Liver (tissue), 9 donors: ENCODE data around the gene KNG1. TPM values are rescaled to one million over a fixed set of nuclear protein-coding genes. Genes with fewer than 3 reads are reported as not detected.

Experiments used
- DNase-seq: peaks from one replicate; pipeline ENCODE4 v3.0.0-alpha.2; 2017; ENCODE audit warnings: low spot score
- H3K27ac ChIP-seq, 2 donors: one replicate each; pipeline ENCODE4 v1.7.0; 2013; ENCODE audit warnings: inconsistent platforms in 2 of 2, low read length in 2 of 2, control low read depth in 1 of 2, low read depth in 1 of 2, mild to moderate bottlenecking in 1 of 2
- H3K27me3 ChIP-seq, 4 donors: one replicate each; pipeline versions ENCODE4 v1.6.1 to v1.7.0; 2013; ENCODE audit warnings: low read length in 3 of 4, inconsistent platforms in 1 of 4, mild to moderate bottlenecking in 1 of 4, moderate library complexity in 1 of 4; ENCODE audit not compliant: control insufficient read depth in 4 of 4, insufficient read depth in 4 of 4
- H3K36me3 ChIP-seq, 4 donors: one replicate each; pipeline versions ENCODE4 v1.6.1 to v1.7.0; 2013; ENCODE audit warnings: low read length in 3 of 4, mild to moderate bottlenecking in 3 of 4, low read depth in 1 of 4, moderate library complexity in 1 of 4; ENCODE audit not compliant: control insufficient read depth in 4 of 4, insufficient read depth in 3 of 4
- H3K4me1 ChIP-seq, 4 donors: one replicate each; pipeline versions ENCODE4 v1.6.1 to v1.7.0; 2013; ENCODE audit warnings: low read length in 3 of 4, mild to moderate bottlenecking in 3 of 4, moderate library complexity in 1 of 4; ENCODE audit not compliant: control insufficient read depth in 4 of 4, insufficient read depth in 4 of 4
- H3K4me3 ChIP-seq, 3 donors: one replicate each; pipeline versions ENCODE4 v1.6.1 to v1.7.0; 2013; ENCODE audit warnings: low read length in 3 of 3, control low read depth in 1 of 3, low read depth in 1 of 3, mild to moderate bottlenecking in 1 of 3
- H3K9ac ChIP-seq, 2 donors: one replicate each; pipeline ENCODE4 v1.7.0; 2013; ENCODE audit warnings: low read length in 2 of 2, mild to moderate bottlenecking in 2 of 2, moderate library complexity in 2 of 2, control low read depth in 1 of 2, low read depth in 1 of 2
- H3K9me3 ChIP-seq, 4 donors: one replicate each; pipeline versions ENCODE4 v1.6.1 to v1.7.0; 2013; ENCODE audit warnings: low read length in 3 of 4; ENCODE audit not compliant: control insufficient read depth in 4 of 4
- ATF3 ChIP-seq: IDR thresholded peaks from 2 replicates; pipeline ENCODE4 v1.6.1; 2016; ENCODE audit warnings: antibody characterized with exemption
- CTCF ChIP-seq: fragments of 150-350 bp; IDR thresholded peaks from 2 replicates; pipeline ENCODE4 v1.5.1; 2017; ENCODE audit warnings: improper control_type of control experiment, low read depth, low read length; ENCODE audit not compliant: missing input control
- EGR1 ChIP-seq, 2 donors: IDR thresholded peaks; 2 replicates each; pipeline ENCODE4 v1.6.1; 2016 to 2018; ENCODE audit warnings: antibody characterized with exemption in 2 of 2, low read depth in 2 of 2
- FOXA1 ChIP-seq: IDR thresholded peaks from 2 replicates; pipeline ENCODE4 v1.6.1; 2016; ENCODE audit warnings: antibody characterized with exemption
- FOXA2 ChIP-seq: IDR thresholded peaks from 2 replicates; pipeline ENCODE4 v1.6.1; 2016; ENCODE audit warnings: antibody characterized with exemption
- GABPA ChIP-seq, 2 donors: IDR thresholded peaks in 1 of 2; conservative IDR thresholded peaks in 1 of 2; 2 replicates each; pipeline ENCODE4 v1.6.1; 2016; ENCODE audit warnings: antibody characterized with exemption in 2 of 2, mild to moderate bottlenecking in 1 of 2, moderate library complexity in 1 of 2
- HNF4A ChIP-seq, 2 donors: conservative IDR thresholded peaks; 2 replicates each; pipeline ENCODE4 v1.6.1; 2016; ENCODE audit warnings: antibody characterized with exemption in 2 of 2, mild to moderate bottlenecking in 2 of 2
- HNF4G ChIP-seq: IDR thresholded peaks from 2 replicates; pipeline ENCODE4 v1.6.1; 2016; ENCODE audit warnings: antibody characterized with exemption
- JUND ChIP-seq, 2 donors: IDR thresholded peaks; 2 replicates each; pipeline ENCODE4 v1.6.1; 2016; ENCODE audit warnings: antibody characterized with exemption in 2 of 2
- NR2F2 ChIP-seq: IDR thresholded peaks from 2 replicates; pipeline ENCODE4 v1.6.1; 2016; ENCODE audit warnings: antibody characterized with exemption
- RAD21 ChIP-seq, 2 donors: IDR thresholded peaks; 2 replicates each; pipeline ENCODE4 v1.6.1; 2016; ENCODE audit warnings: antibody characterized with exemption in 2 of 2, mild to moderate bottlenecking in 2 of 2
- REST ChIP-seq: IDR thresholded peaks from 2 replicates; pipeline ENCODE4 v1.6.1; 2016; ENCODE audit warnings: antibody characterized with exemption, mild to moderate bottlenecking
- RXRA ChIP-seq, 2 donors: IDR thresholded peaks; 2 replicates each; pipeline ENCODE4 v1.6.1; 2017 to 2018; ENCODE audit warnings: antibody characterized with exemption in 2 of 2, mild to moderate bottlenecking in 1 of 2
- SP1 ChIP-seq: IDR thresholded peaks from 2 replicates; pipeline ENCODE4 v1.6.1; 2018; ENCODE audit warnings: antibody characterized with exemption, mild to moderate bottlenecking
- TAF1 ChIP-seq: conservative IDR thresholded peaks from 2 replicates; pipeline ENCODE4 v1.6.1; 2016; ENCODE audit warnings: antibody characterized with exemption, mild to moderate bottlenecking
- YY1 ChIP-seq: IDR thresholded peaks from 2 replicates; pipeline ENCODE4 v1.6.1; 2016; ENCODE audit warnings: antibody characterized with exemption, mild to moderate bottlenecking
- WGBS: extraction: QIAGEN DNeasy Blood & Tissue Kit; methylation state at CpG from one replicate; pipeline ENCODE4 v1.1.7; 2013; 5-methylcytosine and 5-hydroxymethylcytosine counted together
- polyA plus RNA-seq, 2 donors: library from polyadenylated mRNA; stranded (reverse) in 1 of 2; unstranded in 1 of 2; fragments of 200-250 nt in 1 of 2; fragments of >200 nt in 1 of 2; fragmentation: Nextera tagmentation in 1 of 2; extraction: Ambion mirVana in 1 of 2; gene quantifications; one replicate each; pipeline versions ENCODE4 v1.2.1 to v1.2.3, GENCODE V29; 2013 to 2015
- total RNA-seq, 2 donors: library from RNA; depleted of rRNA; stranded (reverse); fragments of >200 nt; gene quantifications; one replicate each; pipeline ENCODE4 v1.2.3, GENCODE V29; 2014
- TF ChIP-seq, protein P1 (sequence below): IDR thresholded peaks from 2 replicates; pipeline ENCODE4 v1.6.1; 2016; ENCODE audit warnings: antibody characterized with exemption
- TF ChIP-seq, protein P2 (sequence below): IDR thresholded peaks from 2 replicates; pipeline ENCODE4 v1.6.1; 2016; ENCODE audit warnings: antibody characterized with exemption
- donor health status: healthy.
- donor health status: healthy.
- donor health status: healthy.
- donor health status: healthy.
- donor health status: healthy.

KNG1 gene
- total and polyA plus RNA-seq, 4 donors = 605 to 918 (median 716) TPM

DNA sequence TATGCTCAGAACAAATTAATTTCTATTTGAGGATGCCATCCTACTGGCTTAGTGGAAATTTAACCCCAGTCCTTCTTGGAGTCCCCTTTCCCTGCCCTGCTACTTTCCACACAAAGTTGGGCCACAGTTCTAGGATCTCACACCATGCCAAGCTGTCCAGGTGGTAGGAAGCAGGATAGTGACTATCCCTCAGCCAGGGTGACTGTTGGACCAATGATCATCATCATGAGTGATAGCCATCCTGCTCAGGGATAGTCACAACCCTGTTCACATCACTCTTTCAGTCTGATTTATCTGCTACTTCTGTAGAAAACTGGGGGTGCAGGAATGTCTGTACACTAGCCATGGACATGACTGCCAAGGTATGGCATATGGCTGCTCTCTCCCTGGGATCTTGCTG is 38.6 kb upstream of the KNG1 start:
- H3K9ac ChIP-seq = no peak overlapping the region
- peaks cover 0 to 29% (median 23%) of the 10 kb centered on the region in 4 donors for H3K36me3 ChIP-seq
- no peak overlapping the region for H3K4me3 ChIP-seq
- DNase-seq = no peak
- TF ChIP-seq ATF3 (no peak), GABPA (IDR thresholded peaks at IDR 0.05 in 1 of 2, conservative IDR thresholded peaks at IDR 0.05 in 1 of 2) (no peak), HNF4A (conservative IDR thresholded peaks at IDR 0.05) (no peak)
- TF ChIP-seq, protein P1, sequence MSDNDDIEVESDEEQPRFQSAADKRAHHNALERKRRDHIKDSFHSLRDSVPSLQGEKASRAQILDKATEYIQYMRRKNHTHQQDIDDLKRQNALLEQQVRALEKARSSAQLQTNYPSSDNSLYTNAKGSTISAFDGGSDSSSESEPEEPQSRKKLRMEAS = no peak
- H3K27ac ChIP-seq = peak overlapping the region; percentile 35 to 49
- no peaks in the 10 kb centered on the region for H3K9me3 ChIP-seq
- peaks cover 0 to 9% (median 3%) of the 10 kb centered on the region in 4 donors for H3K4me1 ChIP-seq
- H3K27me3 ChIP-seq = no peaks in the 10 kb centered on the region

DNA sequence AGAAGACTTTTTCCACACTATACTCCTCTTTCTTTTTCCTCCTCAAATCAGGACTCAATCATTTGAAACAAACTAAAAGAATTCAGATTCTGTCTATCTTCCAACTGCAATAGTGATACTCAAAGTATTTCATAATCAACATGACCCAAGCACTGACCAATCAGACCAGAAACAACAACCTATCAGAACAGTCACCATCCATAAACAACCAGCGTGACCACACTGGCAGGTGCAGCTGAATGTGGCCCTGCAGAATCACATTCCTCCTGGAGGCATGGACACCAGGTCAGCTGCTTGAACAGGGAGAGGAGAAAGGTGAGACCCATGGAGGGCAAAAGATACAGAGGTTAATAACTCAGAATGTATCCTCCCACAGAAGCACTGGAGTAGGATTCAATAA is 38.0 kb upstream of the KNG1 start:
- WGBS = 25% methylated on average over 1 of the region's 1 CpG
- H3K4me3 ChIP-seq = no peak overlapping the region
- TF ChIP-seq HNF4A (conservative IDR thresholded peaks at IDR 0.05) (peak; percentile 21 to 62), EGR1 (IDR thresholded peaks at IDR 0.05; ENCODE audit: low read depth in 2 of 2) (no peak), FOXA1 (no peak), GABPA (IDR thresholded peaks at IDR 0.05 in 1 of 2, conservative IDR thresholded peaks at IDR 0.05 in 1 of 2) (no peak), RAD21 (IDR thresholded peaks at IDR 0.05) (peak in 1 of 2 donors; percentile 18), NR2F2 (no peak), TAF1 (no peak), YY1 (peak; percentile 61), SP1 (no peak), HNF4G (no peak), REST (no peak), ATF3 (peak; percentile 40), JUND (IDR thresholded peaks at IDR 0.05) (peak in 1 of 2 donors; percentile 59), FOXA2 (no peak), RXRA (IDR thresholded peaks at IDR 0.05) (peak in 1 of 2 donors; percentile 68), CTCF (no peak)
- TF ChIP-seq, protein P2, sequence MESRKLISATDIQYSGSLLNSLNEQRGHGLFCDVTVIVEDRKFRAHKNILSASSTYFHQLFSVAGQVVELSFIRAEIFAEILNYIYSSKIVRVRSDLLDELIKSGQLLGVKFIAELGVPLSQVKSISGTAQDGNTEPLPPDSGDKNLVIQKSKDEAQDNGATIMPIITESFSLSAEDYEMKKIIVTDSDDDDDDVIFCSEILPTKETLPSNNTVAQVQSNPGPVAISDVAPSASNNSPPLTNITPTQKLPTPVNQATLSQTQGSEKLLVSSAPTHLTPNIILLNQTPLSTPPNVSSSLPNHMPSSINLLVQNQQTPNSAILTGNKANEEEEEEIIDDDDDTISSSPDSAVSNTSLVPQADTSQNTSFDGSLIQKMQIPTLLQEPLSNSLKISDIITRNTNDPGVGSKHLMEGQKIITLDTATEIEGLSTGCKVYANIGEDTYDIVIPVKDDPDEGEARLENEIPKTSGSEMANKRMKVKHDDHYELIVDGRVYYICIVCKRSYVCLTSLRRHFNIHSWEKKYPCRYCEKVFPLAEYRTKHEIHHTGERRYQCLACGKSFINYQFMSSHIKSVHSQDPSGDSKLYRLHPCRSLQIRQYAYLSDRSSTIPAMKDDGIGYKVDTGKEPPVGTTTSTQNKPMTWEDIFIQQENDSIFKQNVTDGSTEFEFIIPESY = no peak
- TF ChIP-seq, protein P1 = no peak
- H3K36me3 ChIP-seq = peaks cover 0 to 24% (median 18%) of the 10 kb centered on the region in 4 donors
- H3K9me3 ChIP-seq = no peaks in the 10 kb centered on the region
- H3K4me1 ChIP-seq = peaks cover 0 to 9% (median 3%) of the 10 kb centered on the region in 4 donors
- no peaks in the 10 kb centered on the region for H3K27me3 ChIP-seq
- peak overlapping the region; percentile 35 to 49 for H3K27ac ChIP-seq
- H3K9ac ChIP-seq = no peak overlapping the region
- DNase-seq = no peak
